NB4 (cell line): ENCODE measurements around the gene NFATC2.

Experiments
- MYC ChIP-seq: IDR thresholded peaks from 2 replicates; pipeline ENCODE4 v1.6.1; 2011; ENCODE audit warnings: low read depth, low read length
- POLR2A ChIP-seq: IDR thresholded peaks from 2 replicates; pipeline ENCODE4 v1.6.1; 2011; ENCODE audit warnings: mild to moderate bottlenecking; ENCODE audit not compliant: insufficient read length; ENCODE audit errors: extremely low read depth
- TF ChIP-seq, protein P1 (sequence below): IDR thresholded peaks from one replicate; pipeline ENCODE4 v1.5.1; 2012; ENCODE audit warnings: low read depth, low read length

DNA sequence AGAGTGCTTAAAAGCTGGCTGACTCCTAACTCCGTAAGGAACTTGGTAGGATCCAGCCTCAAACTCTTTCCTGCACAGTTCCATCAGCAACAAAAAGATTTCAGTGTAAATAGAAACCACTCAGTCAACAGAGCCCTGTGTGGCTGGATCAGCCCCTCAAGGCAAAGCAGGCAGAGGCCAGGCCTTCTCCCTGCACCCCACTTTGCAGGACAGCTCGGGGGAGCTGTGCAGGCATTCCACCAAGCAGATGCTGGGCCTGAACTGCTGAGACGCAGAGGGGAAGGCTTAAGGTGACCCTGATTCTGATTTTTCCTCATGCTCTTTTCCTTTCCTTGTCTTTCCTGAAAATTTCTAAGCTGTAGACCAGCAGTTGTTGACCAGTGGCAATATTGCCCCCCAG lies 91.5 kb downstream of the NFATC2 start:
- TF ChIP-seq, protein P1, sequence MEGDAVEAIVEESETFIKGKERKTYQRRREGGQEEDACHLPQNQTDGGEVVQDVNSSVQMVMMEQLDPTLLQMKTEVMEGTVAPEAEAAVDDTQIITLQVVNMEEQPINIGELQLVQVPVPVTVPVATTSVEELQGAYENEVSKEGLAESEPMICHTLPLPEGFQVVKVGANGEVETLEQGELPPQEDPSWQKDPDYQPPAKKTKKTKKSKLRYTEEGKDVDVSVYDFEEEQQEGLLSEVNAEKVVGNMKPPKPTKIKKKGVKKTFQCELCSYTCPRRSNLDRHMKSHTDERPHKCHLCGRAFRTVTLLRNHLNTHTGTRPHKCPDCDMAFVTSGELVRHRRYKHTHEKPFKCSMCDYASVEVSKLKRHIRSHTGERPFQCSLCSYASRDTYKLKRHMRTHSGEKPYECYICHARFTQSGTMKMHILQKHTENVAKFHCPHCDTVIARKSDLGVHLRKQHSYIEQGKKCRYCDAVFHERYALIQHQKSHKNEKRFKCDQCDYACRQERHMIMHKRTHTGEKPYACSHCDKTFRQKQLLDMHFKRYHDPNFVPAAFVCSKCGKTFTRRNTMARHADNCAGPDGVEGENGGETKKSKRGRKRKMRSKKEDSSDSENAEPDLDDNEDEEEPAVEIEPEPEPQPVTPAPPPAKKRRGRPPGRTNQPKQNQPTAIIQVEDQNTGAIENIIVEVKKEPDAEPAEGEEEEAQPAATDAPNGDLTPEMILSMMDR = no peak
- no peak for TF ChIP-seq POLR2A
- TF ChIP-seq MYC = no peak
